K562 (cell line): ENCODE data around the gene CKLF. TPM values are rescaled to one million over a fixed set of nuclear protein-coding genes. Genes with fewer than 3 reads are reported as not detected.
A peak's percentile ranks its signal among the peaks of the same experiment; 100 is the strongest.

ENCODE experiments used
- BRD9 ChIP-seq: fragments of 450-650 bp; IDR thresholded peaks from 2 replicates; pipeline ENCODE4 v1.6.1; 2018; ENCODE audit warnings: low read depth; ENCODE audit not compliant: partially characterized antibody
- CBX5 ChIP-seq: IDR thresholded peaks from 2 replicates; pipeline ENCODE4 v1.6.1; 2014; ENCODE audit warnings: low read depth, borderline replicate concordance
- CXXC5 ChIP-seq: fragments of 250-450 bp; sonication (Bioruptor Pico); IDR thresholded peaks from 2 replicates; pipeline ENCODE4 v1.8.0; 2022; ENCODE audit warnings: inconsistent platforms, mild to moderate bottlenecking, moderate library complexity
- DPF2 ChIP-seq: fragments of 450-650 bp; IDR thresholded peaks from 2 replicates; pipeline ENCODE4 v1.6.1; 2016
- KLF1 ChIP-seq: fragments of 450-650 bp; IDR thresholded peaks from 2 replicates; pipeline ENCODE4 v1.6.1; 2016; ENCODE audit warnings: missing genetic modification characterization, missing compliant biosample characterization
- LCOR ChIP-seq: sonication (generic); formaldehyde crosslinking; IDR thresholded peaks from 2 replicates; pipeline ENCODE4 v1.8.0; 2022; ENCODE audit warnings: mild to moderate bottlenecking, missing genetic modification reagents
- PHB ChIP-seq: fragments of 250-450 bp; sonication (Bioruptor Pico); IDR thresholded peaks from 2 replicates; pipeline ENCODE4 v1.5.0; 2021
- POLR2H ChIP-seq: IDR thresholded peaks from 2 replicates; pipeline ENCODE4 v1.6.1; 2016; ENCODE audit warnings: missing genetic modification characterization, low read depth, mild to moderate bottlenecking, control low read depth, missing compliant biosample characterization, moderate library complexity
- RBM17 ChIP-seq: fragments of 200-400 bp; formaldehyde crosslinking; IDR thresholded peaks from 2 replicates; pipeline ENCODE4 v1.6.1; 2017; ENCODE audit warnings: low read depth, mild to moderate bottlenecking, low read length, borderline replicate concordance
- SMARCE1 ChIP-seq: fragments of 450-650 bp; IDR thresholded peaks from 2 replicates; pipeline ENCODE4 v1.7.1; 2016; ENCODE audit warnings: mild to moderate bottlenecking
- ZNF584 ChIP-seq: fragments of 200-800 bp; sonication (Bioruptor generic); IDR thresholded peaks from 2 replicates; pipeline ENCODE4 v1.6.1; 2016; ENCODE audit warnings: low read depth, mild to moderate bottlenecking, missing genetic modification characterization, missing compliant biosample characterization
- polyA plus RNA-seq, 8 experiments: library from polyadenylated mRNA; depleted of rRNA in 4 of 8; stranded (reverse) in 5 of 8; unstranded in 3 of 8; fragments of >200 nt; fragmentation: Nextera tagmentation in 2 of 8; fragmentation: Illumina TruSeq in 1 of 8; extraction: Ambion mirVana in 2 of 8; extraction: Trizol in 1 of 8; gene quantifications; 2 replicates each; pipeline versions ENCODE4 v1.2.1 to v1.2.3, GENCODE V29; 2011 to 2014; ENCODE audit warnings: inconsistent platforms in 1 of 8, missing spikeins in 1 of 8
- total RNA-seq, 7 experiments: library from RNA; depleted of rRNA in 6 of 7; stranded (reverse); fragments of >200 nt in 6 of 7; fragmentation: Illumina TruSeq in 2 of 7; extraction: Trizol in 2 of 7; gene quantifications; 2 replicates each; pipeline versions ENCODE4 v1.2.1 to v1.2.3, GENCODE V29; 2011 to 2021; ENCODE audit warnings: low replicate concordance in 1 of 7
- TF ChIP-seq, protein P1 (sequence below), 2 experiments: IDR thresholded peaks; 2 replicates each; pipeline ENCODE4 v1.6.1; 2011; ENCODE audit warnings: borderline replicate concordance in 1 of 2, control low read depth in 1 of 2, low read depth in 1 of 2, low read length in 1 of 2, mild to moderate bottlenecking in 1 of 2, mixed read lengths in 1 of 2, moderate library complexity in 1 of 2; ENCODE audit not compliant: insufficient read depth in 1 of 2, insufficient read length in 1 of 2, poor library complexity in 1 of 2, severe bottlenecking in 1 of 2; ENCODE audit errors: extremely low read depth in 1 of 2
- TF ChIP-seq, protein P2 (sequence below): fragments of 250-450 bp; sonication (Bioruptor Pico); IDR thresholded peaks from 2 replicates; pipeline ENCODE4 v1.8.0; 2022; ENCODE audit warnings: inconsistent platforms
- TF ChIP-seq, protein P3 (sequence below), 3 experiments: fragments of 200-800 bp in 1 of 3; fragments of 250-450 bp in 1 of 3; fragments of 450-650 bp in 1 of 3; sonication (Bioruptor Pico) in 1 of 3; sonication (Bioruptor generic) in 1 of 3; formaldehyde crosslinking in 1 of 3; IDR thresholded peaks; 2 replicates each; pipeline versions ENCODE4 v1.6.1 to v1.8.0; 2016 to 2022; ENCODE audit warnings: mild to moderate bottlenecking in 2 of 3, missing genetic modification characterization in 2 of 3, missing compliant biosample characterization in 1 of 3, moderate library complexity in 1 of 3

CKLF gene
- total and polyA plus RNA-seq, 9 of the 15 experiments (the other 6 are each of a cell fraction or from before 2014, with no cell fraction given): 84.8 to 322 (median 118) TPM

DNA sequence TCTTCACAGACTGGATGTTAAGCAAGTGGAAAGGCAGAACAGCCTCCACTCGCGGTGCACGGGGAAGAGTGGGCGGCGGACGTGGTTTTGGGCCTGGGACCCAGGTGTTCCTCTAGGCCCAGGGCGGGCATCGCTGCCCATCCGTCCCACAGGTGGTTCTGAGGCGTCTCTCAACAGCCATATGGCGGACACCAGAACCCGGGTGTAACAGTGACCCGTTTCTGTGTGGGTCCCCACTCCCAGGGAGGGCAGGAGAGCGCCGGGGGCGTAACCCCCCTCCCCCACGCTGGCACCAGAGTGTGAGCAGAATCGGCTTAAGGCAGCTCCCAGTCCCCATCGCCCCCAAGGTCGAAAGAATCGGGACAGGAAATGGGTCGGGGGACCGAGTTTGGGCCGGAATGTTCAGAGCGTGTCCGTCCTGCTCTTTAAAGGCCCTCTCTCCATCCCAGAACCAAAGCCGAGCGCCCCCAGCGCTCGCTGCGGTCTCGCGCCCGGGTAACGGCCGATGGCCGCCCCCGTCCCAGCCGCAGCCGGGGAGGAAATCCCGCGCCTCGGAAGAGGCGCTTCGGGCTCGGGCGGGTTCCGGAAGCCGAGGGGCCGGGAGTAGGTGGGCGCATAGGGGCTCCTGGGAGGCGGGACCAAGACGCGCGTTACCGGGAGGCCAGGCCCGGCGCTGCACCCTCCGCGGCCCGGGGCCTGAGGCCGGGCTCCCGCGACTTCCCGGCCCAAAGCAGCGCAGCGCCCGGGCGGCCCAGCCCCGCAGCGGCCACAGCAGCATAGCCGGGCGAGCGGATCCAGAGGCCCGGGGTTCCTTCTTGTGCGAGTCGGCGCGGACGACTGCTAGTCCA, 2.9 kb upstream of the CKLF start, which contains the start of gene TK2 (continued):
- TF ChIP-seq KLF1 (tag): no peak
- 0 out of 2 replicates have a peak, but pooled peaks have one; percentile 27 for TF ChIP-seq LCOR (CRISPR knock-in tag)
- TF ChIP-seq, protein P1, sequence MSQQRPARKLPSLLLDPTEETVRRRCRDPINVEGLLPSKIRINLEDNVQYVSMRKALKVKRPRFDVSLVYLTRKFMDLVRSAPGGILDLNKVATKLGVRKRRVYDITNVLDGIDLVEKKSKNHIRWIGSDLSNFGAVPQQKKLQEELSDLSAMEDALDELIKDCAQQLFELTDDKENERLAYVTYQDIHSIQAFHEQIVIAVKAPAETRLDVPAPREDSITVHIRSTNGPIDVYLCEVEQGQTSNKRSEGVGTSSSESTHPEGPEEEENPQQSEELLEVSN (IDR thresholded peaks at IDR 0.05; ENCODE audit: borderline replicate concordance in 1 of 2, extremely low read depth in 1 of 2, insufficient read depth in 1 of 2, insufficient read length in 1 of 2, low read depth in 1 of 2, low read length in 1 of 2, poor library complexity in 1 of 2, severe bottlenecking in 1 of 2): peak; percentile 8 to 54
- peak; percentile 20; the same call in 1 of the 2 replicates for TF ChIP-seq PHB
- TF ChIP-seq, protein P2, sequence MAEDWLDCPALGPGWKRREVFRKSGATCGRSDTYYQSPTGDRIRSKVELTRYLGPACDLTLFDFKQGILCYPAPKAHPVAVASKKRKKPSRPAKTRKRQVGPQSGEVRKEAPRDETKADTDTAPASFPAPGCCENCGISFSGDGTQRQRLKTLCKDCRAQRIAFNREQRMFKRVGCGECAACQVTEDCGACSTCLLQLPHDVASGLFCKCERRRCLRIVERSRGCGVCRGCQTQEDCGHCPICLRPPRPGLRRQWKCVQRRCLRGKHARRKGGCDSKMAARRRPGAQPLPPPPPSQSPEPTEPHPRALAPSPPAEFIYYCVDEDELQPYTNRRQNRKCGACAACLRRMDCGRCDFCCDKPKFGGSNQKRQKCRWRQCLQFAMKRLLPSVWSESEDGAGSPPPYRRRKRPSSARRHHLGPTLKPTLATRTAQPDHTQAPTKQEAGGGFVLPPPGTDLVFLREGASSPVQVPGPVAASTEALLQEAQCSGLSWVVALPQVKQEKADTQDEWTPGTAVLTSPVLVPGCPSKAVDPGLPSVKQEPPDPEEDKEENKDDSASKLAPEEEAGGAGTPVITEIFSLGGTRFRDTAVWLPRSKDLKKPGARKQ (CRISPR knock-in tag): no peak; the same call in 1 of the 2 replicates
- TF ChIP-seq, protein P3, sequence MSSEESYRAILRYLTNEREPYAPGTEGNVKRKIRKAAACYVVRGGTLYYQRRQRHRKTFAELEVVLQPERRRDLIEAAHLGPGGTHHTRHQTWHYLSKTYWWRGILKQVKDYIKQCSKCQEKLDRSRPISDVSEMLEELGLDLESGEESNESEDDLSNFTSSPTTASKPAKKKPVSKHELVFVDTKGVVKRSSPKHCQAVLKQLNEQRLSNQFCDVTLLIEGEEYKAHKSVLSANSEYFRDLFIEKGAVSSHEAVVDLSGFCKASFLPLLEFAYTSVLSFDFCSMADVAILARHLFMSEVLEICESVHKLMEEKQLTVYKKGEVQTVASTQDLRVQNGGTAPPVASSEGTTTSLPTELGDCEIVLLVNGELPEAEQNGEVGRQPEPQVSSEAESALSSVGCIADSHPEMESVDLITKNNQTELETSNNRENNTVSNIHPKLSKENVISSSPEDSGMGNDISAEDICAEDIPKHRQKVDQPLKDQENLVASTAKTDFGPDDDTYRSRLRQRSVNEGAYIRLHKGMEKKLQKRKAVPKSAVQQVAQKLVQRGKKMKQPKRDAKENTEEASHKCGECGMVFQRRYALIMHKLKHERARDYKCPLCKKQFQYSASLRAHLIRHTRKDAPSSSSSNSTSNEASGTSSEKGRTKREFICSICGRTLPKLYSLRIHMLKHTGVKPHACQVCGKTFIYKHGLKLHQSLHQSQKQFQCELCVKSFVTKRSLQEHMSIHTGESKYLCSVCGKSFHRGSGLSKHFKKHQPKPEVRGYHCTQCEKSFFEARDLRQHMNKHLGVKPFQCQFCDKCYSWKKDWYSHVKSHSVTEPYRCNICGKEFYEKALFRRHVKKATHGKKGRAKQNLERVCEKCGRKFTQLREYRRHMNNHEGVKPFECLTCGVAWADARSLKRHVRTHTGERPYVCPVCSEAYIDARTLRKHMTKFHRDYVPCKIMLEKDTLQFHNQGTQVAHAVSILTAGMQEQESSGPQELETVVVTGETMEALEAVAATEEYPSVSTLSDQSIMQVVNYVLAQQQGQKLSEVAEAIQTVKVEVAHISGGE (CRISPR knock-in tag; IDR thresholded peaks at IDR 0.05): peak in 1 of 3 experiments; percentile 92; a peak in 2 of 6 replicates
- no peak for TF ChIP-seq ZNF584 (CRISPR knock-in tag)
- peak; percentile 74 for TF ChIP-seq CXXC5
- no peak for TF ChIP-seq DPF2
- TF ChIP-seq BRD9: peak; percentile 40
- TF ChIP-seq RBM17: no peak
- TF ChIP-seq CBX5: no peak
- peak; percentile 51 for TF ChIP-seq POLR2H
- TF ChIP-seq SMARCE1: no peak
